ENCODE measurements around the gene OR8B3. TPM values are rescaled to one million over a fixed set of nuclear protein-coding genes. Genes with fewer than 3 reads are reported as not detected.
"Not testable (repeated sequence)": the region's sequence is repeated elsewhere in the genome, so short reads cannot be mapped to it uniquely, and the experiment has no call there.

The OR8B3 gene
- total and polyA plus RNA-seq, 5 experiments from 2014 or later, result not detected

DNA sequence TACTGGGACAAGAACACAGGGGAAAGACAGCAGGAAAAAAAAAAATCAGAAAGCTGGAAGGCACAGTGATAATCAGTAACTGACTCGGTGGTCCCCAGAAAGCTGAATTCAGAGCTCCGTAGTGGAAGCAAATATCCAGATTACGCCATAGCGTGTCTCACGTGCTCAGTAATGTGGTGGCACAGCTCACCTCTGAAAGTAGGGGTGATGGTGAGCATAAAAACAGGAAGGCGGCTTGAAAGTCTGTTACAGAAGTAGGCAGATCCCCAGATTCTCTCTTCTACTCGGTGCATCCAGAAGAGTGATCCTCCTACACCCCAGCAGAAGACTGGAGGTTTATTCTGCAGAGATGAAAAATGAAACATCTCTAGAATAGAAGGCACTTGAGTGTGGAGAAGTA lies 11.1 kb upstream of the OR8B3 start:
- Mint-ChIP-seq H3K27ac (no peak overlapping the region), H3K36me3 (no peaks in the 10 kb centered on the region), H3K27me3 (peaks cover 2 to 43% (median 17%) of the 10 kb centered on the region in 5 donors), H3K9me3 (no peaks in the 10 kb centered on the region), H3K4me3 (no peak overlapping the region), H3K4me1 (no peaks in the 10 kb centered on the region)
- POLR2A ChIA-PET, result no interaction called here
- ATAC-seq (no peak), DNase-seq (no peak)

DNA sequence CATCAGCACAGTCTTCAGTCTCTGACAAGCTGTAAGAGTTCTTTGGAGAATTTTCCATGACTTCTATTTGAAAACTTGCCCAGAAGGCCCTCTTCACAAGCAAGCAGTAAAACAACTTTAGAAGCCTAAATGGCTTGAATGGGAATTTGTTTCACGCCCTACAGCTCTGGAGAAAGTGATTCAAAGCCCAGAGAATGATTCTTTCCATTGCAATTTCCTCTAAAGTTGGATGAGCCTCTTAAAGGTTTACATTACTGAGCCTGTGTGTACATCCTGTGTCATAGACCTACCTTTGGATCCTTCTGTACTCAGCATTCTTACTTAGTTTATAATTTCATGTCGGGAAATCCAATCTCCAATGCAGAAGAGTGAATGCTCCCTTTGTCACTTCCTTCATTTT lies 6.8 kb upstream of the OR8B3 start:
- DNase-seq (no peak), ATAC-seq (no peak)
- no peak overlapping the region for H3K27ac Mint-ChIP-seq
- no peaks in the 10 kb centered on the region for H3K36me3 Mint-ChIP-seq
- peaks cover 0 to 3% (median 0%) of the 10 kb centered on the region in 9 donors for H3K9me3 Mint-ChIP-seq
- H3K4me1 Mint-ChIP-seq, result no peaks in the 10 kb centered on the region
- H3K4me3 Mint-ChIP-seq, result no peak overlapping the region
- POLR2A ChIA-PET, result no interaction called here
- peaks cover 1 to 29% (median 18%) of the 10 kb centered on the region in 5 donors for H3K27me3 Mint-ChIP-seq

DNA sequence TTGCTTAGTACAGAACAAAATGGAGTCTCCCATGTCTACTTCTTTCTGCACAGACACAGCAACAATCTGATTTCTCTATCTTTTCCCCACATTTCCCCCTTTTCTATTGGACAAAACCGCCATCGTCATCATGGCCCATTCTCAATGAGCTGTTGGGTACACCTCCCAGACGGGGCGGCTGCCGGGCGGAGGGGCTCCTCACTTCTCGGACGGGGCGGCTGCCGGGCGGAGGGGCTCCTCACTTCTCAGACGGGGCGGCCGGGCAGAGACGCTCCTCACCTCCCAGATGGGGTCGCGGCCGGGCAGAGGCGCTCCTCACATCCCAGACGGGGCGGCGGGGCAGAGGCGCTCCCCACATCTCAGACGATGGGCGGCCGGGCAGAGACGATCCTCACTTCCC lies 4.4 kb upstream of the OR8B3 start:
- DNase-seq, H3K9me3 Mint-ChIP-seq, POLR2A ChIA-PET, H3K4me1 Mint-ChIP-seq, H3K27me3 Mint-ChIP-seq, H3K36me3 Mint-ChIP-seq, ATAC-seq, H3K27ac Mint-ChIP-seq, H3K4me3 Mint-ChIP-seq: not testable (repeated sequence)

DNA sequence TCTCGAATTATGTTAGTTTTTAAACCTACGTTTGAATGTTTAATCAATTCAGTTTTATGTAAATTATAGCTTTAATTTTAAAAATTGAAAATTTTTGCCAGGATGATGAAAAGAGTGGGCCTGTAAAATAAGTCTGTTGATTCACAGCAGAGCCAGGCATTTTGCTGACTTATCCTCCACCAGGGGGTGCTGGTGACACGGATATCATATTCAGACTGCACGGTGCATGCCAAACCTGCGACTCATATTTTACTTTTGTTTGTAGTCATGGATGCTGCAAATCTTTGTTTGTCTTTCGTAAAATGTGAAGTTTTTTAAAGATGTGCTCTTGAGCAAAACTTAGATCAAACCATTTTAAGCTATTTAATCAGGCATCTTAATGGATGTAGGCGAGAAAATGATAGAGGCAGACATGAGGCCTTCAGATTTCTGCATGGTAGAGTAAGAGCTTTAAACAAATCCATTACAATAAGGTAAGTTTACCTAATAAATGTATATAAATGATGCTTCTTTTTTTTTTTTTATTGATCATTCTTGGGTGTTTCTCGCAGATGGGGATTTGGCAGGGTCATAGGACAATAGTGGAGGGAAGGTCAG lies 3.6 kb upstream of the OR8B3 start:
- Mint-ChIP-seq H3K4me1 (no peaks in the 10 kb centered on the region), H3K27me3 (peaks cover 0 to 7% (median 2%) of the 10 kb centered on the region in 5 donors), H3K4me3 (no peak overlapping the region), H3K27ac (no peak overlapping the region), H3K9me3 (peaks cover 0 to 3% (median 0%) of the 10 kb centered on the region in 9 donors), H3K36me3 (no peaks in the 10 kb centered on the region)
- ATAC-seq (no peak), DNase-seq (peak in 4 of 10 donors; percentile 9 to 31 (median 14))
- POLR2A ChIA-PET, result no interaction called here

- ATAC-seq, H3K36me3 Mint-ChIP-seq, POLR2A ChIA-PET, H3K27ac Mint-ChIP-seq, DNase-seq, H3K9me3 Mint-ChIP-seq, H3K4me1 Mint-ChIP-seq, H3K27me3 Mint-ChIP-seq, H3K4me3 Mint-ChIP-seq: not testable (repeated sequence)
Observed at GRCh38 chr11:124396847-124397246, 2.0 kb downstream of the OR8B3 start.

DNA sequence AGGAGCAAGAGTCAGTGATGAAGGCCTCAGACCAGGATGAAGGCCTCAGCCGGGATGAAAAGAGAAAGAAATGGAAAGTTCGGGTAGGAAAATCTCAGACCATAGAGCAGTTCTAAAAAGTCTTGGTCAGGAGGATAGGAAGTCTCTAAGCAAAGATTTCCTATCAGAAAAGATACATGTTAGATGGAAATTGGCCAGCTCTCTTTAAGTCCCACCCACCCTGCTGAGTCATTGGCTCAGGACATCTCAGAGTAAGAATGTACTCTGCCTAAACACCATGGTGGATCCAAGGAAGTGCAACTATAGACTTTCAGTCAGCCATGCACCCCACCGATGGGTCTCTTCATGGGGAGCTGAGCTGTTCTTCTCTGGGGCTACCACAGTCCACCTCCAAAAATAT lies 4.4 kb downstream of the OR8B3 start:
- no peak for ATAC-seq
- no peak overlapping the region for H3K4me3 Mint-ChIP-seq
- no peaks in the 10 kb centered on the region for H3K4me1 Mint-ChIP-seq
- no peak for DNase-seq
- peaks cover 0 to 16% (median 8%) of the 10 kb centered on the region in 5 donors for H3K27me3 Mint-ChIP-seq
- no peak overlapping the region for H3K27ac Mint-ChIP-seq
- POLR2A ChIA-PET, result no interaction called here
- H3K9me3 Mint-ChIP-seq, result peaks cover 0 to 6% (median 0%) of the 10 kb centered on the region in 9 donors
- H3K36me3 Mint-ChIP-seq, result no peaks in the 10 kb centered on the region

GRCh38 chr11:124384399-124384798 lies 14.4 kb downstream of the OR8B3 start, which contains the start of gene OR8B2:
TSS of gene OR8B2 (minus strand) at chr11:124384499. CDS start at chr11:124383343, 1,156 bp downstream.
- no peak for DNase-seq
- Mint-ChIP-seq H3K27me3 (peaks cover 2 to 7% (median 5%) of the 10 kb centered on the region in 5 donors), H3K27ac (no peak within 1 kb of the TSS), H3K36me3 (peaks cover 0 to 2% (median 0%) of the 10 kb centered on the region in 3 donors), H3K4me1 (no peaks in the 10 kb centered on the region), H3K4me3 (no peak within 1 kb of the TSS), H3K9me3 (peaks cover 0 to 10% (median 0%) of the 10 kb centered on the region in 9 donors)
- POLR2A ChIA-PET, result no interaction called here
- no peak for ATAC-seq

GRCh38 chr11:124382857-124383256 lies 16.0 kb downstream of the OR8B3 start:
- H3K4me1 Mint-ChIP-seq, POLR2A ChIA-PET, ATAC-seq, H3K9me3 Mint-ChIP-seq, H3K27me3 Mint-ChIP-seq, DNase-seq, H3K4me3 Mint-ChIP-seq, H3K27ac Mint-ChIP-seq, H3K36me3 Mint-ChIP-seq: not testable (repeated sequence)

DNA sequence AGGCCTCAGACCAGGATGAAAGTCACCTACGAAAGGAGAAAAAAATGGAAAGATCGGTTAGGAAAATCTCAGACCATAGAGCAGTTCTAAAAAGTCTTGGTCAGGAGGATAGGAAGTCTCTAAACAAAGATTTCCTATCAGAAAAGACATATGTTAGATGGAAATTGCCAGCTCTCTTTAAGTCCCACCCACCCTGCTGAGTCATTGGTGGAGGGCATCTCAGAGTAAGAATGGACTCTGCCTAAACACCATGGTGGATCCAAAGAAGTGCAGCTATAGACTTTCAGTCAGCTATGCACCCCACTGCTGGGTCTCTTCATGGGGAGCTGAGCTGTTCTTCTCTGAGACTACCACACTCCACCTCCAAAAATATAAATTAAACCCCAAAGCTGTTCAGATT lies 18.2 kb downstream of the OR8B3 start:
- DNase-seq (no peak), ATAC-seq (no peak)
- POLR2A ChIA-PET, result no interaction called here
- Mint-ChIP-seq H3K27ac (no peak overlapping the region), H3K4me3 (no peak overlapping the region), H3K4me1 (no peaks in the 10 kb centered on the region), H3K27me3 (peaks cover 0 to 3% (median 2%) of the 10 kb centered on the region in 5 donors), H3K9me3 (no peaks in the 10 kb centered on the region), H3K36me3 (no peaks in the 10 kb centered on the region)

- Mint-ChIP-seq H3K27me3 (peaks cover 0 to 6% (median 0%) of the 10 kb centered on the region in 5 donors), H3K27ac (no peak overlapping the region), H3K36me3 (no peaks in the 10 kb centered on the region), H3K4me1 (no peaks in the 10 kb centered on the region), H3K9me3 (peaks cover 0 to 2% (median 0%) of the 10 kb centered on the region in 9 donors), H3K4me3 (no peak overlapping the region)
- POLR2A ChIA-PET, result no interaction called here
- DNase-seq, result no peak
- ATAC-seq, result no peak
Observed at GRCh38 chr11:124376280-124376679, 22.5 kb downstream of the OR8B3 start.

- no peak for DNase-seq
- H3K4me3 Mint-ChIP-seq, result no peak overlapping the region
- no peaks in the 10 kb centered on the region for H3K4me1 Mint-ChIP-seq
- POLR2A ChIA-PET, result interaction anchor here (0.7 kb wide), 1 partner anchor 30 kb away, joined by 7 read pairs; no protein-coding TSS in a partner anchor
- H3K27ac Mint-ChIP-seq, result no peak overlapping the region
- no peaks in the 10 kb centered on the region for H3K36me3 Mint-ChIP-seq
- H3K9me3 Mint-ChIP-seq, result peaks cover 0 to 4% (median 0%) of the 10 kb centered on the region in 9 donors
- peaks cover 2 to 20% (median 4%) of the 10 kb centered on the region in 5 donors for H3K27me3 Mint-ChIP-seq
- no peak for ATAC-seq
Observed at GRCh38 chr11:124359566-124359965, 39.3 kb downstream of the OR8B3 start.

DNA sequence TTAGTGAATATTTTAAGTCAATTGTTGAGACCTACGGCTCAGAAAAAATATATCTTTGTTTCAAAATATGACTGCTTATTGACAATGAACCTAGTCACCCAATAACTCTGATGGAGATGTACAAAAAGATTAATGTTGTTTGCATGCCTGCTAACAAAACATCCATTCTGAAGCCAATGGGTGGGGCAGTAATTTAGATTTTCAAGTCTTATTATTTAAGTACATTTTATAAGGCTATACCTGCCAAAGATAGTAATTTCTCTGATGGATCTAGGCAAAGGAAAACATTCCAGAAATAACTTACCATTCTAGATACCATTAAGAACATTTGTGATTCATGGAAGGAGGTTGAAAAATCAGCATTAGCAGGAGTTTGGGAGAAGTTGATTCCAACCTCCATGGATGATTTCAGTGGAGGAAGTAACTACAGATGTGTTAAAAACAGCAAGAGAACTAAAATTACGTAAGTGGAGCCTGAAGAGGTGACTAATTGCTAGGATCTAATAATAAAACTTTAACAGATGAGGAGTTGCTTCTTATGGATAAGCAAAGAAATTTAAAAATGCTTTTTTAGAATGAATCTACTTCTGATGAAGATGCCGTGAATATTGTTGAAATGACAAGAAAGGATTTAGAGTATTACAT lies 52.4 kb downstream of the OR8B3 start:
- ATAC-seq (no peak), DNase-seq (no peak)
- POLR2A ChIA-PET, result no interaction called here
- Mint-ChIP-seq H3K36me3 (peaks cover 0 to 5% (median 0%) of the 10 kb centered on the region in 3 donors), H3K27me3 (peaks cover 2 to 26% (median 5%) of the 10 kb centered on the region in 5 donors), H3K9me3 (peaks cover 0 to 28% (median 3%) of the 10 kb centered on the region in 9 donors), H3K27ac (no peak overlapping the region), H3K4me3 (no peak overlapping the region), H3K4me1 (no peaks in the 10 kb centered on the region)

Measured in naive thymus-derived CD8-positive, alpha-beta T cell (primary cell).